GM04504 (cell line): Measurements from ENCODE around the gene TULP1.
A peak's percentile ranks its signal among the peaks of the same experiment; 100 is the strongest.
"Not testable (repeated sequence)": the region's sequence is repeated elsewhere in the genome, so short reads cannot be mapped to it uniquely, and the experiment has no call there.

ENCODE experiments used
- DNase-seq: peaks from one replicate; pipeline ENCODE4 v3.0.0-alpha.2; 2012; ENCODE audit warnings: low read depth

TULP1 gene

GRCh38 chr6:35521235-35521634, 8.5 kb upstream of the TULP1 start:
- DNase-seq: no peak

DNA sequence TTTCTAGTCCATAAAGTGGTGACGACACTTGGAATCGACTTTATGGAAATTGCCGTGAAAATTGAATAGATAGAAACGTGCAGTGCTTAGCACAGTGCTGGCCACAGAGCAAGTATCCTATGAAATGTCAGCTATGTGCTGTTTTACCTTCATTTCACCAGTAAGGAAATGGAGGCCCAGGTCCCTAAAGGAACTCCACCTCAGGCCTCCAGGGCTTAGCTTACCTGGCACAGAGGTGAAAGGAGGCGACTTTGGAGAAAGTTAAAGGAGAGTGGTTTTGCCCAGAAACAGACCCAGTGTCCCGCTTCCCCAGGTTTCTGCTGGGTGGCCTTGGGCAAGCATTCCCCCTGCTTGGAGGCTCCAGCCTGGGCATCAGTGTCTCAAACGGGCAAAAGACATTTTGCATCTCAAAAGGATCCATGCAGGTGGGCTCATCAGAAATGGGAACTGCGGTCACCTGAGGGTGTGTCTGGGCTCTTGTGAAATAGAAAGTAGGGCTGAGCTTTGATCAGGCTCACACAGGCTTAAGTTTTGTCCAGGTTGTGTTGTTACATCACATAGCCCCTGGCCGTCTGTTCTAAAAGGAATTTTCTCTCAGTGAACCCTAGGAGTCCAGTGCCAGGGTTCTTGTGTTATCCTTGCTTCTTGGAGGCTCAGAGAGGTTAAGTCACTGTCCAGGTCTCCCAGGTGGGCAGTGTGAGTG, 6.8 kb upstream of the TULP1 start:
- no peak for DNase-seq

DNA sequence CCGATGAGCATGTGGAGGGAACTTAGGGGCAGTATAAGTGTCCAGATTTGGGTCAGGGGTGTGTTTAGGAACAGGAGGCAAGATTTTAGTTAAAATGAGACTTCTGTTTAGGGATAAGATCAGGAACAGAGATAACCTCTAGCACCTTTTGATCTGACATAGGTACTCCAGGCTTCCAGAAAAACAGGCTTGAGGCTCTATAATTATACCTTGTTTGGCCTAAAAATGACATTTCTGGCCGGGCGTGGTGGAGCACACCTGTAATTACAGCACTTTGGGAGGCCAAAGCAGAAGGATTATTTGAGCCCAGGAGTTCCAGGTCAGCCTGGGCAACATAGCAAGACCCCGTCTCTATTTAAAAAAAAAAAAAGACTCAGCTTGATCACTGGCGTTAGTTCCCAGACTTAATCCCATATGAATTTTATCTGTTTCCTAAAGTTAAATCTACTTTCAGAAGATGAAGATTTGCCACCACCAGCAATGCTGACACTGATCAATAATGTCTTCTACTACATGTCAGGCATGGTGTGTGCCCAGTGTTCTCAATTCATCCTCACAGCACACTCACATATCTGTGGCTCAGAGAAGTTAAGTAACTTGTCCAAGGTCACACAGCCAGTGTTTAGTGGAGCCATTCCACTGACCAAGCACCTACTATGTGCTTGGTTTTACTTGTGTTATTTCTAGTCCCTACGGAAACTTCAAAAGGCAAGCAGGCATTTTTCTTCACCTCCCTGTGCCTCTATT, 6.0 kb upstream of the TULP1 start:
- DNase-seq: no peak

DNA sequence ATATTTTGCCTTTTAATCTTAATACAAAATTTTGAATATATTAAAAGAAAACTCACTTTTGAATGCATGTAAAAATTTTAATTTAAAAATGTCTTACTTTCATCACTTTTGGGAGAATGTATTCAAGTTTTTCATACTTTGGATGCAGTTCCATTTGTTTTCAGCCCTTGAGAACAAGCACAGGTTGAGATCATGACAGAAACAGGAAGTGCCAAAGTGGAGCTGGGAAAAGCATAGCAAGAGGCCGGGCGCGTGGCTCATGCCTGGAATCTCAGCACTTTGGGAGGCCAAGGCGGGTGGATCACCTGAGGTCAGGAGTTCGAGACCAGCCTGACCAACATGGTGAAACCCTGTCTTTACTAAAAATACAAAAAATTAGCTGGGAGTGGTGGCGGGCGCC, 5.3 kb upstream of the TULP1 start:
- DNase-seq: not testable (repeated sequence)

DNA sequence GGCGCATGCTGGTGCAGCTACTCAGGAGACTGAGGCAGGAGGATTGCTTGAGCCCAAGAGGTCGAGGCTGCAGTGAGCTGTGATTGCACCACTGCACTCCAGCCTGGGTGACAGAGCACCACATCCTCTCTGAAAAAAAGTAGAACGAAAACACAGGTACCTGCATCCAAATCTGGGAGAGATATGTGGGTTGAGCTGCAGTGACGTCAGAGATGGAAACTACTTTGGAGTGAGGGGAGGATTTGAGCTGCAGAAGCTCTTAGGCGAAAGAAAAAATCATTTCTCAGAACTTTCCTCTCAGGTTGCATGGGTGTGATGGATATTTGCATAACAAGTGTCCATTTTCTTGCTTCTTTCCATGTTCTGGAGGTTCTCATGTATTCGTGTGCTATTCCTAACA, 4.0 kb upstream of the TULP1 start:
- DNase-seq: no peak

- DNase-seq: not testable (repeated sequence)
Measured at GRCh38 chr6:35515939-35516338, 3.2 kb upstream of the TULP1 start.

DNA sequence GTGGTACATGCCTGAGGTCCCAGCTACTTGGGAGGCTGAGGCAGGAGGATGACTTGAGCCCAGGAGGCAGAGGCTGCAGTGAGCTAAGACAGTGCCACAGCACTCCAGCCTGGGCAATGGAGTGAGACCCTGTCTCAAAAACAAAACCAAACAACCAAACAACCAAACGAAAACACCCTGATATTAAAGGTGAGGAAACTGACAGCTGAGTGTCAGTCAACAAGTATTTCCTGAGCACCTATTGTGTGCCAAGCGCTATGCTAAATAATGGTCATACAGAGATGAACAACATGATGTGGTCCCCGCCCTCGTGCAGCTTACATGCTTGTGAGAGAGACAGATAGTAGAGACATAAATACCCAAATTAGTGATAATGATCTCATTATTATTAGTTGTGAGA, 1.9 kb upstream of the TULP1 start:
- no peak for DNase-seq

- no peak for DNase-seq
Measured at GRCh38 chr6:35512006-35512405, 690 bp downstream of the TULP1 start.

DNA sequence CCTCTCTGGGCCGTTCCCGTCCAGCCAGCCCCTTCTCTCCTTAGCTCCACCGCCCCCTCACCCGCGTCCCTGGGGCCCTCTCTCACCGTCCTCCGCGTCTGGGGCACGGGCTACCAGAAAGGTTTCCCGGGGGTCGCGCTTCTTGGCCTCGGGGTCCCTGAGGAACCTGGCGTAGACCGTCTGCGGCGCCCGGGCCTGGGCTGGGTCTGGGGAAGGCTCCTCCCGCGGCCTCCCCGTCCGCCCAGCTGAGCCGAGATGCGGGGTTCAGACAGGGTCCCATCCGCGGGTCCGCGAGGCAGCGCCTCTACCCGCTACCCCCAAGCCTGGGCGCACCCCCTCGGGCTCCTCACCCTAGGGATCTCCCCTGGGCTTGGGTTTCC, 1.1 kb downstream of the TULP1 start:
- no peak for DNase-seq

GRCh38 chr6:35510916-35511561, 1.7 kb downstream of the TULP1 start:
- no peak for DNase-seq

DNA sequence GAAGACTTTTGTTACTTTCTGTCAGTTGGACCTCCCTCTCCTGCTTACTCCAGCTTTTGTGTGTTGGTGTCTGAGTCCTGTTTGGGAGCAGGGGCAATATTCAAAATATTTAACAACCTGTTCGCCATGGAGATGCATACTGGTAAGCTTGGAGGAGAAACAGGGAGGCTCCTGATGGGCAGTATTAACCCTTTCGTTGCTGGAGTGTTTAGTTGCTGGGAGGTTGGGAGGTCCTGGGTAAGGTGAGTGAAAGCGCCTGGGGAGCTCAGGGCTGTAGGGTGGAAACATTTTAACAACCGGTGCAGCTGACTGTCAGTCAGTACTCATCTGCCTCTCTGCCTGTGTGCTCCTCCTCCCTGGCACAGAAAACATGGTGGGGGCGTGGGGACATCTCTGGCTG, 4.2 kb downstream of the TULP1 start:
- DNase-seq: no peak

GRCh38 chr6:35508027-35508426, 4.7 kb downstream of the TULP1 start:
- no peak for DNase-seq

GRCh38 chr6:35507221-35507620, 5.5 kb downstream of the TULP1 start:
- DNase-seq: no peak

DNA sequence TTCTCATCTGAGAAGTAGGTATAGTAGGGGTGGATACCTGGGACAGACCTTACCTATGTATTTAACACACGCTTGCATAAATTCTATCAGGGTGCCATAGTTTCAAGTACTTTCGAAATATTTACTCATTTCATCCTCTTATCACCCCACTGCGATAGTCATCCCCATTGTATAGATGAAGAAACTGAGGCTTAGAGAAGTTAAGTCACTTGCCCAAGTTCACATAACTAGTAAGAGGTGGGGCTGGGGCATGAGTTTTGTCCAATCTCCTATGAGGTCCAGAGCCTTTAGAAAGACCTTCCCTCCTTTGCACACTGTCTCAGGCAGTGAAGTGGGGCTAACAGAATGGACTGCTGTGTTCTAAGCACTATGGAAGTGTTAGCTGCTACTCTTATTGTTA, 6.2 kb downstream of the TULP1 start:
- no peak for DNase-seq

DNA sequence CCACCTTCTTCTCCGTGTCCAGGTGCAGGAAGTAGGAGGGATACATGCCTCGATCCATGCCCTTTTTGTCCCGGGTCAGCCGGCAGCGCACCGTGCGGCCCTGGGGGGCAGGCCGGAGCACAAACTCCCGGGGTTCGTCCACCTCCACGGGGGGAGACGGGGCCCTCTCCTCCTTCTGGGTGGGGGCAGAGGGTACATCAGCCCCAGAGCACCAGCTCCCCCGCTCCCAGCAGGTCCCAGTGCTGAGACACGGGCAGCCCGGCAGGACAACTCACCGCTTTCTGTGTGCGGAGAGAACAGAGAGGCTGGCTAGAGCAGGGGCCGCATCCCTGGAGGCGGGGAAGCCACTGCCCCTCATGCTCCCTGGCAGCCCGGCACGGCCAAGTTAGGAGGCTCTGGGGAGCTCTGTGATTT, 6.7 kb downstream of the TULP1 start:
- DNase-seq: no peak

GRCh38 chr6:35503534-35503933, 9.2 kb downstream of the TULP1 start:
- no peak for DNase-seq

- no peak for DNase-seq
Measured at GRCh38 chr6:35501784-35502183, 10.9 kb downstream of the TULP1 start.

DNA sequence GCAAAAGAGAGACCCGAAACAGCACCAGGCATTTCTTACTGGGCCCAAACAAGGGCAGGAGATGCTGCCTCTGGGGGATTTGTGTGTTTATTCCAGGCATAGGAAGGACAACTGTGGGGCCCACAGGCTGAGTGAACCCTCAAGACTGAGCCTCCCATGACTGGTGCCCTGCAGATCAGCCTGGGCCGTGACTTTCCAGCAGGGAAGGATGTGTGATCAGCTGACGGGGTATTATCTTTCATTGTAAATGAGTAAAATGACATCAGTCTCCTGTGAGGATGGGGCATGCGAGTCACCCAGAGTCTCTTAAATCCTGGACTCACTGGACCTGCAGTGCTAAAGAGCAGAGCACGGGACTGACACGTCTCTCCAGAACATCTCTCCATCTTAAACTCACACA, 11.9 kb downstream of the TULP1 start:
- peak; percentile 30 for DNase-seq

DNA sequence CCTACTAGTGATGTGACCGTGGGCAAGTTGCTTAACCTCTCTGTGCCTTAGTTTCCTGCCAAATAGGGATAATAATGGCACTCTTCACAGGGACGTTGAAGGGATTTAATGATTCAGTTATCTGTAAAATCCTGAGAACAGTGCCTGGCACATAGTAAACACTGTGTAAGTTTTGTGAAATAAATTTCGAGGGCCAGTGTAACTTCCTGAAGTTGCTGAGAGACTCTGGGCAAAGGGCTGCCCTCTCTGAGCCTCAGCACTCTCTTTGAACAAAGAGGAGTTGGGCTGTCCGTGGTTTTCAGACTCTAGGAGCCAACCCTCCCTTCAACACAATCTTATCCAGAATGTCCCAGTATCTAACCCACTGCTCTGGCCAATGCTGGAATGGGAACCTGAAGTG, 13.3 kb downstream of the TULP1 start:
- no peak for DNase-seq

GRCh38 chr6:35498422-35499067, 14.2 kb downstream of the TULP1 start:
- DNase-seq: no peak

DNA sequence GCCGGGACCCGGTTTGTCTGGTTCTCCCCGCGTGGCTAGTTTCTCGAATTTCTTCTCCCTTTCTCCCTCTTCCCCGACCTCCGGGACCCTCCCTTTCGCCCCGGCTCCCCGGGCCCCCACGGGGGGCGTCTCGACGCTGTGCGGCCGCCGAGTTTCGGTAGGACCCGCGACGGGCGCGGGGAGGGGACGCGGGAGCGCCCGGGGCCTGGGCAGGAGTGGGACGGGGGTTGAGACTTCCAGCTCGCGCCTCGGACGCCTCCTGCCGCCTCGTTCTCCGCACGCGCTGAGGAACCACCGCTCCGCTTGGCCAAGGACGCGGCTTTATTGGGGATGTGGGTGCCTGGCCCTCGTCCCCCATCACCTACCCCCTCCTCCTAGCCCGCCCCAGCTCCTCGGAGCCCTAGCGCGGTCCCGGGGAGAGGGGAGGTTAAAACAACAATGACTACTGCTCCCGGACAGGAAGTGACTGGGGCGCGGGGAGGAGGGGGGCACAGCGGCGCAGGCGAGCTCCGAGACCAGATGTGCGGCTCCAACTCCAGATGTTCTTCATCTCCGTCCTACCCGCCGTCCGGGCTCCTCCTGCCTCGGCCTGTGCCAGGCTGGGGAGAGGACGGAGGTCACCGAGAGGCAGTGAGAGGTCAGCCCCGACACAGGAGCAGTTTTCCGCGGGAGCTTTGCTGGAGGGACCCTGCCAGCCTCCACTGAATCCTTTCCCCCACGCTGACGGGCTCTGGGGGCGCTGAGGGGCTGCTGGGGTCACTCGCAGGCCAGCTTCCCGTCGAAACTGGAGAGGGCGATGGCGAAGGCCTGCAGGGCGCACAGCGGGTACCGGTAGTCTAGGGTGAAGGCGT, 14.9 kb downstream of the TULP1 start:
- peak; percentile 51 for DNase-seq
